ENCODE results near the gene HMGCS1. TPM values are rescaled to one million over a fixed set of nuclear protein-coding genes. Genes with fewer than 3 reads are reported as not detected.

HMGCS1 gene
- polyA plus RNA-seq, 1 donor from 2014 or later, result 498 TPM

DNA sequence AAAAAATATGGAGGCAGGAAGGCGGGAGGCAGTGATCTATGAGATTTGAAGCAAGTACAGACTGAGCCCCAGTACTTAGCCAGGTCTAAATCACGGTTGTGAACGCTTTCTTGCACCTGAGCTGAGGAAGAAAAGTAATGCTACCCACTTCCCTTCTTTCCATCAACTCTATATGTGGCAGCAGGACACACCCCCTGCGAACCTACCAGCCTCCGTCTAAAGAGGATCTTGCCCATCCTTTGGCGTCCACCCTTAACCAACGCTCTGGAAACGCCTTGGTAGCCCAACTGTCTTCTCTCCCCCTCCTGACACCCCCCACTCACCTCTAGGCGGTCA is 545 bp downstream of the HMGCS1 start:
- H3K9me3 ChIP-seq (ENCODE audit: low read length), result no peaks in the 10 kb centered on the region
- peak overlapping the region; percentile 99 for H3K9ac ChIP-seq (ENCODE audit: low read length)
- peak overlapping the region; percentile 71 for H2AFZ ChIP-seq (ENCODE audit: low read depth, low read length)
- peaks cover 8% of the 10 kb centered on the region for H3F3A ChIP-seq (ENCODE audit: insufficient read depth, low read length, poor library complexity, severe bottlenecking)
- H3K4me3 ChIP-seq (ENCODE audit: low read length), result peak overlapping the region; percentile 96
- H3K27ac ChIP-seq (ENCODE audit: low read length), result peak overlapping the region; percentile 99
- H3K9me2 ChIP-seq (ENCODE audit: insufficient read depth, low read length), result no peaks in the 10 kb centered on the region
- H3K36me3 ChIP-seq (ENCODE audit: insufficient read depth, low read length), result no peaks in the 10 kb centered on the region
- H3K27me3 ChIP-seq (ENCODE audit: insufficient read depth, low read depth, low read length), result no peaks in the 10 kb centered on the region
- peak overlapping the region; percentile 84 for H3K4me2 ChIP-seq (ENCODE audit: low read length)
- peaks cover 60% of the 10 kb centered on the region for H3K79me2 ChIP-seq (replicated peaks; ENCODE audit: insufficient read depth, low read length)
- TF ChIP-seq, protein P1, sequence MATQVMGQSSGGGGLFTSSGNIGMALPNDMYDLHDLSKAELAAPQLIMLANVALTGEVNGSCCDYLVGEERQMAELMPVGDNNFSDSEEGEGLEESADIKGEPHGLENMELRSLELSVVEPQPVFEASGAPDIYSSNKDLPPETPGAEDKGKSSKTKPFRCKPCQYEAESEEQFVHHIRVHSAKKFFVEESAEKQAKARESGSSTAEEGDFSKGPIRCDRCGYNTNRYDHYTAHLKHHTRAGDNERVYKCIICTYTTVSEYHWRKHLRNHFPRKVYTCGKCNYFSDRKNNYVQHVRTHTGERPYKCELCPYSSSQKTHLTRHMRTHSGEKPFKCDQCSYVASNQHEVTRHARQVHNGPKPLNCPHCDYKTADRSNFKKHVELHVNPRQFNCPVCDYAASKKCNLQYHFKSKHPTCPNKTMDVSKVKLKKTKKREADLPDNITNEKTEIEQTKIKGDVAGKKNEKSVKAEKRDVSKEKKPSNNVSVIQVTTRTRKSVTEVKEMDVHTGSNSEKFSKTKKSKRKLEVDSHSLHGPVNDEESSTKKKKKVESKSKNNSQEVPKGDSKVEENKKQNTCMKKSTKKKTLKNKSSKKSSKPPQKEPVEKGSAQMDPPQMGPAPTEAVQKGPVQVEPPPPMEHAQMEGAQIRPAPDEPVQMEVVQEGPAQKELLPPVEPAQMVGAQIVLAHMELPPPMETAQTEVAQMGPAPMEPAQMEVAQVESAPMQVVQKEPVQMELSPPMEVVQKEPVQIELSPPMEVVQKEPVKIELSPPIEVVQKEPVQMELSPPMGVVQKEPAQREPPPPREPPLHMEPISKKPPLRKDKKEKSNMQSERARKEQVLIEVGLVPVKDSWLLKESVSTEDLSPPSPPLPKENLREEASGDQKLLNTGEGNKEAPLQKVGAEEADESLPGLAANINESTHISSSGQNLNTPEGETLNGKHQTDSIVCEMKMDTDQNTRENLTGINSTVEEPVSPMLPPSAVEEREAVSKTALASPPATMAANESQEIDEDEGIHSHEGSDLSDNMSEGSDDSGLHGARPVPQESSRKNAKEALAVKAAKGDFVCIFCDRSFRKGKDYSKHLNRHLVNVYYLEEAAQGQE (IDR thresholded peaks at IDR 0.05; ENCODE audit: borderline replicate concordance), result no peak
- no peak for TF ChIP-seq RAD21 (conservative IDR thresholded peaks at IDR 0.05)
- H4K20me1 ChIP-seq (ENCODE audit: insufficient read depth), result peaks cover 21% of the 10 kb centered on the region

DNA sequence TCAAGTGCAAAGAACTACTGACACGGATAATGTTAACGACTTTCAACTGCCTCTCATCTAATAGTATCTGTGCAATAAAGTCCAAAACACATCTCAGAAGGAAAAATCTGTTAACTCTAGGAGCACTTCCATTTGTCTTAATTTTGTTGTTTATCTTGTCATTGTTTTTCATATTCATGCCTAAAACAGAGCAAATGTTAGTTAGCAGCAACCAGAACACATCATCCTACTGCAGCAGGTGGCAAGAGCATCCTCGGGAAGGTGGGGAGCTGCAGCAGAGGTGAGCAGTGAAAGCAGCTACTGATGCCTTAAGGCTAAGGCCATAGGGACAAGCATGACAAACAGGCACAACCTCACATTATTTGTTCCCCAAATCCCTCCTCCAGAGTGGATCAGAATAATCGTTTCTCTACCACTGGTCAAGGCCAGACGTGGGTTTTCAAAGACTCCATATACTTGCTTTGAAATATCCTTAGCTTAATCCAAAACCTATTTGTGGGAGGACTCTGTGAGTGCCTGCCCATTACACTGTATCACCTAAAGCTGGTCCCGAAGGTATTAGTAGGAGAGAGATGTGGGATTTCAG is 1.0 kb downstream of the HMGCS1 start:
- H3K9me2 ChIP-seq (ENCODE audit: insufficient read depth, low read length), result no peaks in the 10 kb centered on the region
- H3F3A ChIP-seq (ENCODE audit: insufficient read depth, low read length, poor library complexity, severe bottlenecking), result peaks cover 8% of the 10 kb centered on the region
- H3K36me3 ChIP-seq (ENCODE audit: insufficient read depth, low read length), result no peaks in the 10 kb centered on the region
- peak overlapping the region; percentile 71 for H2AFZ ChIP-seq (ENCODE audit: low read depth, low read length)
- TF ChIP-seq EZH2 (IDR thresholded peaks at IDR 0.05; ENCODE audit: borderline replicate concordance, insufficient read depth, low read length, poor library complexity, severe bottlenecking) (no peak), SMC3 (conservative IDR thresholded peaks at IDR 0.05; ENCODE audit: poor library complexity) (no peak), TAF1 (IDR thresholded peaks at IDR 0.05; ENCODE audit: low read depth) (no peak), RAD21 (conservative IDR thresholded peaks at IDR 0.05) (no peak), POLR2AphosphoS5 (IDR thresholded peaks at IDR 0.05) (peak; percentile 21), EP300 (conservative IDR thresholded peaks at IDR 0.05; ENCODE audit: poor library complexity, severe bottlenecking) (no peak)
- TF ChIP-seq, protein P1 (IDR thresholded peaks at IDR 0.05; ENCODE audit: borderline replicate concordance), result no peak
- no peaks in the 10 kb centered on the region for H3K27me3 ChIP-seq (ENCODE audit: insufficient read depth, low read depth, low read length)
- H3K9ac ChIP-seq (ENCODE audit: low read length), result peak overlapping the region; percentile 99
- H4K20me1 ChIP-seq (ENCODE audit: insufficient read depth), result peaks cover 21% of the 10 kb centered on the region
- peak overlapping the region; percentile 96 for H3K4me3 ChIP-seq (ENCODE audit: low read length)
- H3K4me2 ChIP-seq (ENCODE audit: low read length), result peak overlapping the region; percentile 84
- peaks cover 65% of the 10 kb centered on the region for H3K79me2 ChIP-seq (replicated peaks; ENCODE audit: insufficient read depth, low read length)
- no peaks in the 10 kb centered on the region for H3K9me3 ChIP-seq (ENCODE audit: low read length)
- peak overlapping the region; percentile 99 for H3K27ac ChIP-seq (ENCODE audit: low read length)

All from neural cell (in vitro differentiated cells).